ENCODE measurements around the gene LGI4.

Gene LGI4

DNA sequence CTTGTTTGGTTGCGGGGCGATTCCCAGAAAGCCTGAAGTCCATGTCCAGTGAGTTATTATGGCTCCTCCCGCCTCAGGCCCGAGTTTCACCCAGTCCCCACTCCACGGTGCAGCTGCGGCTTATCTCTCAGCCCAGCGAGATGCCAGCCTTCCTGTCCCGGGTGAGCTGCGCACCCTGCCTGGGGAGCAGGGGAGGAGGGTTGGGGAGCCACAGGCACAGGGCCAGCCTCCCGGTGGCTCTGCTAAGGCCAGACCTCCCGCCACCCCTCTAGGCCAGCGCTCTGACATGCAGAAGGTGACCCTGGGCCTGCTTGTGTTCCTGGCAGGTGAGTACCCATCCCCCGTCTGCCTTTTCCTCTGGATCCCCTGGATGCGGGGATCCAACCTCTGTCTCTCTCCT lies 15.8 kb downstream of the LGI4 start:
- Histone ChIP-seq H3K36me3 (replicated peaks) (no peaks in the 10 kb centered on the region), H3K4me3 (no peak overlapping the region), H3K27me3 (ENCODE audit: low read depth) (peaks cover 7% of the 10 kb centered on the region), H3K4me1 (peaks cover 3% of the 10 kb centered on the region; the same call in 1 of the 2 replicates), H3K9me3 (no peaks in the 10 kb centered on the region)
- in situ Hi-C loops (cut with MboI; ENCODE audit: low sequenced_read_pairs) = no loop called here
- DNase-seq (ENCODE audit: low spot score in 2 of 2) = no peak

DNA sequence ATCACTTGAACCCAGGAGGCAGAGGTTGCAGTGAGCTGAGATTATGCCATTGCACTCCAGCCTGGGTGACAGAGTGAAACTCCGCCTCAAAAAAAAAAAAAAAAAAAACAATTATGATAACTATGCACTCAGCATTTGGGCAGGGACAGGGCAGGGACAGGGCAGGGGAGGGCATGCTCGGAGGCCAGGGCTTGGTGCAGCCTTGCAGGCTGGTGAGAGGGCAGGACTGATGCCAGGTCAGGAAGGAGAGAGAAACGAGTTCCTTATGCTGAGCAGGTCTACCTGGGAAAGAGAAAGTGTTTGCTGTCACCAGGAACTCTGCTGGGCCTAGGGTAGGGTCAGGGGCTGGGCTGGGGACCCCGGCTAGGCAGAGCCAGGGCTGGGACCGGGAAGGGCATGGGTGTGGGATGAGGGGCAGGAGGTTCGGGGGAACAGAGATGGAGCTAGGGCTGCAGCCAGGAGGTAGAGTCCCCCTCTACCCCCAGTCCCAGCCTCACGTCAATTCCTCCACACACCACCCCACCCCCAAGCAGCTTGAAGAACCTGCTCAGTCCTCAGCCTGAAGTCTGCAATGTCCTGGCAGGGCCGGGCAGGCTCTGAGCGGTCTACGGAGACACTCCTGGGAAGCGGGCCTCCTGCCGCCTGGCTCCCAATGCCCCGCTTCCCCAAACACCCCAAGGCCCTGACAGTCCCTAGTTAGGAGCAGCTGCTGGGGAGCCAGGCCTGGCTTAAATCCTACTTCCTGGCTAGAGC lies 16.4 kb downstream of the LGI4 start:
- H3K9me3 ChIP-seq = no peaks in the 10 kb centered on the region
- no peak for DNase-seq (ENCODE audit: low spot score in 2 of 2)
- H3K36me3 ChIP-seq (replicated peaks) = no peaks in the 10 kb centered on the region
- in situ Hi-C loops (cut with MboI; ENCODE audit: low sequenced_read_pairs) = no loop called here
- H3K4me1 ChIP-seq = peaks cover 3% of the 10 kb centered on the region; the same call in 1 of the 2 replicates
- no peak overlapping the region for H3K4me3 ChIP-seq
- peaks cover 7% of the 10 kb centered on the region for H3K27me3 ChIP-seq (ENCODE audit: low read depth)

DNA sequence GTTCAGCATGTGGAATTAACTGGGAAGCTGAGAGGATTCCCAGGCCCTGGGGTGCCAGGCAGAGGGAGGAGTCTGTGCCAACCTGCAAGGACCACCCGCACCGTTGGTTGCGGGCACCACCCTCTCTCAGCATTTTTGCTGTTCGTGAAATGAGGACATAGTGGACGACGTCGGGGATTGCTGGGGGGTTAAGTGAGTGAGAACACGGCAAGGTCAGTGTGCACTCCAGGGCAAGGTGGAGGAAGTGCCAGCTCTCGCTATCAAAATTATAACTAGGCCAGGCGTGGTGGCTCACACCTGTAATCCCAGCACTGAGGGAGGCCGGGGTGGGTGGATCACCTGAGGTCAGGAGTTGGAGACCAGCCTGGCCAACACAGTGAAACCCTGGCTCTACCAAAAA lies 17.1 kb downstream of the LGI4 start:
- H3K4me1 ChIP-seq = peaks cover 3% of the 10 kb centered on the region; the same call in 1 of the 2 replicates
- no peaks in the 10 kb centered on the region for H3K36me3 ChIP-seq (replicated peaks)
- in situ Hi-C loops (cut with MboI; ENCODE audit: low sequenced_read_pairs) = no loop called here
- no peak for DNase-seq (ENCODE audit: low spot score in 2 of 2)
- H3K9me3 ChIP-seq = no peaks in the 10 kb centered on the region
- no peak overlapping the region for H3K4me3 ChIP-seq
- H3K27me3 ChIP-seq (ENCODE audit: low read depth) = peaks cover 7% of the 10 kb centered on the region

DNA sequence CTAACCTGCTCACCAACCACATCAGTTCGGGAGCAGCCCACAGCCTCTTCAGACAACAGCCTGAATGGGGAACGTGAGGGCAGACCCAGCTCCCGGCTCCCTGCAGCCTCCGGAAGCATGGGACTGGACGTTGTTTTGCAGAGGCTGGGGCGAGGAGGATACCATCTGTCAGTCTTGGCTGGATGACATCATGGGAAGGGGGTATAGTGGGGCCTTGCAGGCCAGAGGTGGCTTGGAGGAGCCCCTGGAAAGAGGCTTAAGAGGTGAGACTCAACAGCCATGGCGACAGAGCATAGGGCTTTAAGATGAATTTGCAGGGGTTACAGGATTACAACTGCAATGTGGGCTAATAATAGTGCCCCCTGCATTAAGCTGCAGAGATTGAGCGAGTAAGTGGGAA lies 17.7 kb downstream of the LGI4 start:
- Histone ChIP-seq H3K4me3 (no peak overlapping the region), H3K9me3 (no peaks in the 10 kb centered on the region), H3K4me1 (peaks cover 3% of the 10 kb centered on the region; the same call in 1 of the 2 replicates), H3K27me3 (ENCODE audit: low read depth) (peaks cover 7% of the 10 kb centered on the region), H3K36me3 (replicated peaks) (no peaks in the 10 kb centered on the region)
- no peak for DNase-seq (ENCODE audit: low spot score in 2 of 2)
- in situ Hi-C loops (cut with MboI; ENCODE audit: low sequenced_read_pairs) = no loop called here

DNA sequence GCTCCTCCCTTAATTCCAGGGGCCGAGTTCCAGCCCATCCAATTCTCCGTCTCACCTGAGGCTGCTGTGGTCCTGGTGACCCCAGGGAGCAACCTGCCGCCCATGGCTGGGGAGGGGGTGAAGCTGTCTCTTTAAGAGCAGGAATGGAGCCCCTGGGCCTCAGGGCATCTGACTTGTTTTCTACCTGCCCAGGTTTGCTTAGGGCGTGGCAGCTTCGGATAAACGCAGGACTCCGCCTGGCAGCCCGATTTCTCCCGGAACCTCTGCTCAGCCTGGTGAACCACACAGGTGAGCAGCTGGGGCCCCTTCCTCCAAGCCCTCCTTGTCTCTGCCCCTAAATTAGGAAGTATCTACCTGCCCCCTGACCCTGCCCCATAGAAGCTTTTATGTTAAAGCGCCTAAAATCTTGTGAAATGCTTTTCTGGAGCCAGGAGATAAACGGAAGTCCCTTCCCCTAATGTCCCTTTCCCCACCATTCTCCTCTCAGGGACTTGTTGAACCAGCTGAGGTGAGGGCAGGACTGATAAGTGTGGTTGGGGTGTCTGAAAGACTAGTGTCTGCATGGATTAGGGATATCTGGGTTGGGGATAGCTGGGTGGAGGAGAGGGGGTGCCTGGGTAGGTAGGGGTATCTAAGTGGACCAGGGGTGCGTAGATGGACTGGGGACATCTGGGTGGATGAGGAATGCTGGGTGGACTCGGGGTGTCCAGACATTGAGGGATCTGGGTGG lies 18.6 kb downstream of the LGI4 start:
- Histone ChIP-seq H3K4me1 (peaks cover 3% of the 10 kb centered on the region; the same call in 1 of the 2 replicates), H3K4me3 (no peak overlapping the region), H3K9me3 (no peaks in the 10 kb centered on the region), H3K36me3 (replicated peaks) (no peaks in the 10 kb centered on the region), H3K27me3 (ENCODE audit: low read depth) (peaks cover 7% of the 10 kb centered on the region)
- no peak for DNase-seq (ENCODE audit: low spot score in 2 of 2)
- in situ Hi-C loops (cut with MboI; ENCODE audit: low sequenced_read_pairs) = no loop called here

DNA sequence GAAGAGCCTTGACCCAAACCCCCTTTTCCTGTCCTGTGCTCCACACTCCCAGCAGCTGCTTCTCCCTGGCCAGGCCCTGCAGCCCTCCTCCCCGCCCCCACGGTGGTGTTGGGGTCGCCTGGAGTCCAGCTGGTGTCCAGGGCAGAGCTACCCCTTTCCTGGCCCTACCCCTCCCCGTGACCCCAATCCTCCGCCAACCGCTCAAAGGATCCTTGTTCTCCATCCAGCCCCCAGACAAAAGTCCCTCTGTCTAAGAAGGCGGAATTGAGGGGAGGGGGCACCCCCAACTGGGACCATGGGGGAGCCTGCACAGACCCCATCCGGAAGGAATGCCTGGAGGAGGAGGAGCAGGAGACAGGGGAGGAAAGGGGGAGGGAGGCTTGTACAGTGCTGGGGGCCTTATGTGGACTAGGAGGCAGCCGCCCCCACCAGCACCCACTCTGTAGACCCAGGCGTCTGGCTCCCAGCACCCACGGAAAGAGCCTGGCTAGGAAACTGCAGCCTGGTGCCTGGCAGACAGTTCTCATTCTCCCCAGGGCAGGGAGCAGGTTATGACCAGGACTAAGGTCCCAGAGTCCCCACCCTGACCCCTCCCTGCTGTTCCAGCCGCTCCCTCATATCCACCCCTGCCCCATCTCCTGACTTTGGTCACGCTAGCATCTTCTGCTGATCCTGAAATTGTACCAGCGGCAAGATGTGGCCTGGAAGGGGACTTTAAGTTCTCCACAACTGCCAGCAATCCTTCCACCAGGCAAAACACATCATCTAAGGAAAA lies 19.5 kb downstream of the LGI4 start, which contains the start of gene FXYD3:
Gene FXYD3, plus strand, starts transcription at position 647 of the 775 bp plus-strand sequence. CDS start 3,554 bp downstream, outside the sequence.
- peaks cover 7% of the 10 kb centered on the region for H3K27me3 ChIP-seq (ENCODE audit: low read depth)
- peaks cover 3% of the 10 kb centered on the region; the same call in 1 of the 2 replicates for H3K4me1 ChIP-seq
- DNase-seq (ENCODE audit: low spot score in 2 of 2) = no peak
- peak within 1 kb of the TSS; percentile 5 for H3K4me3 ChIP-seq
- in situ Hi-C loops (cut with MboI; ENCODE audit: low sequenced_read_pairs) = no loop called here
- no peaks in the 10 kb centered on the region for H3K36me3 ChIP-seq (replicated peaks)
- H3K9me3 ChIP-seq = no peaks in the 10 kb centered on the region

DNA sequence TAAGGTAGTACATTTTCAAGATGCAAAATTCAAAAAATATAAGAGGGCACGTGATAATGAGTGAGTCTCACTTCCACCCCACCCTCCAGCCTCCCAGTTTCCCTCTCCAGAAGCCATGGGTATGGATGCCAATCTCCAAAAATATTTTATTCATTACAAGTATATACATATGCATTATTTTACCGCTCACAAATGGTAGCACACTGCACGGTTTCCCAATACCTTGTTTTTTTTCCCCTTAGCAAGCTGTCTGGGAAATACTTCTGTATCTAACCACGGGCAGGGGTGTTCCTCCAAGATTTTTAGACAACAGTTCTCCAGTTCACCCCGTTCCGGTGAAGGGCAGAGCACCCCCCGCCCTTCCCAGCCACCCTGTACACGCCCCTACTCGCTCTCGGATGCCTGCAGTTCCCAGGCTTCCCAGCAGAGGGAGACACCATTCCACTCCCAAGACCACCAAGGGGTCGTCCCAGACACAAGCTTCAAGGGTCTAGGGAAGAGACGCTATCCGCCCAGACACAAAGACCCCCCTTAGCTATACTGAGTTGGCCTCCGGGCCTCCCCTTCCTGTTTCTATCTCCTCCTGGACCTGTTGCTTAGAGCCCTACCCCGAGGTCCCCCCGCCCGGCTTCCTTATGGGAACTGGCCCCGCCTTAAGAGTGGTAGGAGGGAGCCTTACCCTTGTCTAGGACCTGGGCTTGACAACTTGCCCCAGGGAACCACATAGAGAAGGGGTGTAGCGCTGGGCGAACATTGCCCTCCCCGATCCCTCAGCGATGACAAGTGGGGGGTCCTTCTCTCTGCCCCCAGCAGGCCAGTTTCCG lies 20.3 kb downstream of the LGI4 start:
- H3K4me1 ChIP-seq = peaks cover 3% of the 10 kb centered on the region; the same call in 1 of the 2 replicates
- H3K36me3 ChIP-seq (replicated peaks) = no peaks in the 10 kb centered on the region
- peak overlapping the region; percentile 5 for H3K4me3 ChIP-seq
- H3K9me3 ChIP-seq = no peaks in the 10 kb centered on the region
- peaks cover 7% of the 10 kb centered on the region for H3K27me3 ChIP-seq (ENCODE audit: low read depth)
- in situ Hi-C loops (cut with MboI; ENCODE audit: low sequenced_read_pairs) = no loop called here
- peak; percentile 65 to 88 for DNase-seq (ENCODE audit: low spot score in 2 of 2)

DNA sequence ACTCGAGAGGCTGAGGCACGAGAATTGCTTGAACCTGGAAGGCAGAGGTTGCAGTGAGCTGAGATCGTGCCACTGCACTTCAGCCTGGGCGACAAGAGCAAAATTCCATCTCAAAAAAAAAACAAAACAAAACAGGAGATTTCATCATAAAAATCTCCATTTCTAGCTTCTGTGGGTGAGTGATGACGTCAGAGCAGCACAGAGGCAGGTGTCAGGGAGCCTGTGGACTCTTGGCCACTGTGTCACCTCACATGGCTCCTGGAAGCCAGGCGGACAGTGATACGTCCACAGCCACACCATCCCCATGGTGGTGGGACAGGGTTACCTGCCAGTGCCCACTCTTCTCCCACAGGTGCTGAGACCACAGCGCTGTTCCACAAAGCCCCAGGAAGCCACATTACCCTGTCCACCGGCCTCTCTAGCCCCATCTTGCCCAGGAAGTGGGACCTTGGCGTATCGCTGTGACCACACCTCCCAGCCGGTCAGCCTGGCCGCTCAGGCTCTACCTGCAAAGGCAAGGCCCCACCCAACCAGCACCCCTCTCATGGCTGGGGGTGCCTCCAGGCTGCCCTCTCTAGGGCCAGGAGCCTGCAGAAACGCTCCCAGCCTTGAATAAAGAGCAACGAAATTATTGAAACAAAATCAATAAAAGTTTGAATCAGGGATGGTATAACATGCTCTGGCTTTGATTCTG lies 21.7 kb downstream of the LGI4 start:
- no peaks in the 10 kb centered on the region for H3K36me3 ChIP-seq (replicated peaks)
- in situ Hi-C loops (cut with MboI; ENCODE audit: low sequenced_read_pairs) = no loop called here
- H3K4me3 ChIP-seq = no peak overlapping the region

DNA sequence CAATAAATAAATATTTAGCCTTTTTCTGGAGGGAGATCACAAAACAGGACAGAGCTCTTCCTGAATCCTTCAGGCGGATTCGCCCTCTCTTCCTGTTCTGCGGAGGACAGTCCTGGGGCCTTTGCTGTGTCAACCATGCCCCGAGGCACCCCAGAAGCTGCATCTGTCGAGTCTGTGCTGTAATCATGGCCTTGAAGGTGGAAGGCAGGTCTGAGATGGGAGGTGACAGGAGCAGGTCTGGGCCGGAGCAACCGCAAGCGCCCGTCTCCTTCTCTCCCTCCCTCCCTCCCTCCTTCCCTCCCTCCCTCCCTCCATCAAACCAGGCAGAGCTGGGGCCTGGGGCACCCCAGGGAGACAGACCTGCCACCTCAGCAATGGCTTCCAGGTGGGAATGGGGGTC lies 23.9 kb downstream of the LGI4 start:
- Histone ChIP-seq H3K4me1 (peaks cover 3% of the 10 kb centered on the region; the same call in 1 of the 2 replicates), H3K9me3 (no peaks in the 10 kb centered on the region), H3K27me3 (ENCODE audit: low read depth) (peaks cover 6% of the 10 kb centered on the region), H3K36me3 (replicated peaks) (no peaks in the 10 kb centered on the region), H3K4me3 (no peak overlapping the region)
- no peak for DNase-seq (ENCODE audit: low spot score in 2 of 2)
- in situ Hi-C loops (cut with MboI; ENCODE audit: low sequenced_read_pairs) = no loop called here

More for the DNA sequence above, 21.7 kb downstream of the LGI4 start:
- Histone ChIP-seq H3K9me3 (no peaks in the 10 kb centered on the region), H3K27me3 (ENCODE audit: low read depth) (peaks cover 7% of the 10 kb centered on the region), H3K4me1 (peaks cover 3% of the 10 kb centered on the region; the same call in 1 of the 2 replicates)
- no peak for DNase-seq (ENCODE audit: low spot score in 2 of 2)

DNA sequence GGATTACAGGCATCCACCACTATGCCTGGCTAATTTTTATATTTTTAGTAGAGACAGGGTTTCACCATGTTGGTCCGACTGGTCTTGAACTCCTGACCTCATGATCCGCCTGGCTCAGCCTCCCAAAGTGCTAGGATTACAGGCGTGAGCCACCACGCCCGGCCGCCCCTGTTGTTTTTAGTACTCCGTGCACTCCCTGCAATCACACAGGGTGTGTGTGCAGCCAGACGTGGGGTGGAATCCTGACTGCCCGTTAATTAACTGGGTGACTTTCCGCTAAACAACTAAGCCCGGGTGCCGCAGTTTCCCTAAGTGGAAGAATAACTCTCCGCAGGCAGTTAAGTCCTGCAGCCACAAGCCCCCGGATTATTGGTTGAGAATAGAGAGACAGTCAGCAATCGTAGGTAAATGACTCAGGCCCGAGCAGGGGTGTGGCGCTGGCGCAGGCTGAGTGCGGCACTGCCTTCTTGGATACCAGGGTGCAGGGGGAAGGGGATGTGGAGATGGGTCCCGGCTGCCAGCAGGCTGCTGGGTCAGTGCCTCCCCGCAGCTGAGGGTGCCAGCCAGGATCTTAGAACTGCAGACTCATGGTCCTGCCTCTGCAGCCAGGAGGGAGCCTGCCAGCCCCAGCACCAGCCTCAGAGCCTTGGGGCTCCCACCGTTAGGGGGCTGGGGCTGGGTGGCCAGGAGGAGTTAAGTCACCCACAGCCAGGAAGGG lies 25.3 kb downstream of the LGI4 start:
- no peaks in the 10 kb centered on the region; the same call in 1 of the 2 replicates for H3K4me1 ChIP-seq
- no peaks in the 10 kb centered on the region for H3K36me3 ChIP-seq (replicated peaks)
- no peaks in the 10 kb centered on the region for H3K9me3 ChIP-seq
- in situ Hi-C loops (cut with MboI; ENCODE audit: low sequenced_read_pairs) = no loop called here
- no peak overlapping the region for H3K4me3 ChIP-seq
- no peaks in the 10 kb centered on the region for H3K27me3 ChIP-seq (ENCODE audit: low read depth)
- no peak for DNase-seq (ENCODE audit: low spot score in 2 of 2)

DNA sequence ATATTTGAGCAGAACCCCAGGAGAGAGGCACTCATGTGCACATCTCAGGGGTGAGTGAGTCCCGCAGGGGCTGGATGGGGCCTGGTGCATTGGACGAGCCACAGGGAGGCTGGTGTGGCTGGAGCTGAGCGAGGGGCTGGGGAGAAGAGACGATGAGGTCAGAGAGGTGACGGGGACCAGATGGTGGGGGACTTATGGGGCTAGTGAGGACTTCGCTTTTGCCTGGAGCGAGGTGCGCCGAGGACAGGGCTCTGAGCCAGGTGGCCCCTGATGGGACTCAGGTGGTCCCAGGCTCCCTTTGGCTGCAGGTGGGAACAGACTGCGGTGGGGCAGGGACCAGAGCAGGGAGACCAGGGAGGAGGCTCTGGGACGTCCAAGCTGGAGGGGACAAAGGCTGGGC lies 26.1 kb downstream of the LGI4 start:
- no peaks in the 10 kb centered on the region for H3K36me3 ChIP-seq (replicated peaks)
- H3K4me1 ChIP-seq = no peaks in the 10 kb centered on the region
- no peaks in the 10 kb centered on the region; the same call in 1 of the 2 replicates for H3K9me3 ChIP-seq
- in situ Hi-C loops (cut with MboI; ENCODE audit: low sequenced_read_pairs) = no loop called here
- no peaks in the 10 kb centered on the region for H3K27me3 ChIP-seq (ENCODE audit: low read depth)
- no peak overlapping the region for H3K4me3 ChIP-seq
- no peak for DNase-seq (ENCODE audit: low spot score in 2 of 2)

DNA sequence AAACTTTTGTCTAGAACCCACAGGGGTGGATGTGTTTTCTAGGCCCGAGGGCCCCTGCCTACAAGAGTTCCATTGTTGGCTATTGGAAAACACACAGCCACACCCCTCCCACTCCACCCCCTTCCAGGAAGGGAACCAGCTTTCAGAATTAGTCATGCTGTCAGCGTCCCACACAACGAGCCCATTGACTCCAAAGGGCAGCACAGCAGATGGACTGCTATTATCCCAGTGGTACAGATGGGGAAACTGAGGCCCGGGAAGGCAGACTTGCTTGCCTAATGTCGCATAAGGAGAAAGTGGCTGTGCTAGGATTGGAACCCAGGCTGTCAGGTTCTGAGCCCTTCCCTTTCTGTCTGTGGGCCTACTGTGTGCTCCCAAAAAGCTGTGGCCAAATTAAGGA lies 27.3 kb downstream of the LGI4 start:
- DNase-seq (ENCODE audit: low spot score in 2 of 2) = peak in 1 of 2 experiments; percentile 26
- no peaks in the 10 kb centered on the region for H3K36me3 ChIP-seq (replicated peaks)
- H3K9me3 ChIP-seq = no peaks in the 10 kb centered on the region; the same call in 1 of the 2 replicates
- H3K4me3 ChIP-seq = no peak overlapping the region
- in situ Hi-C loops (cut with MboI; ENCODE audit: low sequenced_read_pairs) = no loop called here
- H3K27me3 ChIP-seq (ENCODE audit: low read depth) = no peaks in the 10 kb centered on the region
- no peaks in the 10 kb centered on the region for H3K4me1 ChIP-seq
